HCT116 (cell line): Measurements from ENCODE around the gene GRIFIN. TPM values are rescaled to one million over a fixed set of nuclear protein-coding genes. Genes with fewer than 3 reads are reported as not detected.

Experiments used
- ATAC-seq: fragments of 200-7000 bp; cut with Tn5 transposase; 2 replicates; pipeline ENCODE4 v1.9.1; 2020; ENCODE audit warnings: mild to moderate bottlenecking, moderate library complexity
- BruUV-seq: library from RNA; stranded (reverse); fragments of 400-500 nt; replicated peaks from 2 replicates; lab custom pipeline; 2021; lab: Mats Ljungman, UMichigan
- CTCF ChIA-PET: fragments of 300-600 bp; sonication (Branson Sonifier 250); formaldehyde crosslinking; loops from one replicate; lab custom pipeline; 2021; ENCODE audit warnings: antibody characterized with exemption; lab: Charles Lee
- POLR2A ChIA-PET: fragments of 300-600, 350-600 bp; sonication (Branson Sonifier 250); formaldehyde crosslinking; loops from one replicate; lab custom pipeline; 2021; ENCODE audit warnings: antibody characterized with exemption; lab: Charles Lee
- RAD21 ChIA-PET, 2 experiments: fragments of 300-600 bp; sonication (Branson Sonifier 250); formaldehyde crosslinking; loops; one replicate each; lab custom pipeline; 2023; ENCODE audit warnings: low total read pairs in 2 of 2; ENCODE audit not compliant: uncharacterized antibody in 2 of 2, unreplicated experiment in 2 of 2, low non-redundant PET in 1 of 2; lab: Charles Lee
- DNase-seq: peaks from one replicate; pipeline ENCODE4 v3.0.0-alpha.2; 2010; ENCODE audit warnings: low read depth, low spot score
- H2AFZ ChIP-seq: fragments of 200-600 bp; shearing (Covaris generic), sonication (generic); 2 replicates; pipeline ENCODE4 v1.6.1; 2017; ENCODE audit warnings: low read depth, mixed run types, mixed read lengths, antibody characterized with exemption, low read length; ENCODE audit not compliant: poor library complexity, severe bottlenecking
- H3K27ac ChIP-seq: 2 replicates; pipeline ENCODE4 v1.5.1; 2012; ENCODE audit warnings: low read depth, low read length
- H3K27me3 ChIP-seq: fragments of 200-600 bp; sonication (generic); 2 replicates; pipeline ENCODE4 v1.6.1; 2016; ENCODE audit warnings: mixed run types, low read length, mixed read lengths; ENCODE audit not compliant: insufficient read depth
- H3K36me3 ChIP-seq, 2 experiments: fragments of 200-500 bp in 1 of 2; fragments of 200-600 bp in 1 of 2; sonication (Bioruptor generic) in 1 of 2; sonication (generic) in 1 of 2; 2 replicates each; pipeline versions ENCODE4 v1.5.1 to v1.6.1; 2014 to 2016; ENCODE audit warnings: low read length in 2 of 2, inconsistent platforms in 1 of 2, mixed read lengths in 1 of 2, mixed run types in 1 of 2; ENCODE audit not compliant: insufficient read depth in 2 of 2, control insufficient read depth in 1 of 2
- H3K4me1 ChIP-seq, 2 experiments: fragments of 200-600 bp in 1 of 2; sonication (generic) in 1 of 2; 2 replicates each; pipeline versions ENCODE4 v1.5.1 to v1.6.1; 2012 to 2017; ENCODE audit warnings: low read length in 2 of 2, inconsistent platforms in 1 of 2, mild to moderate bottlenecking in 1 of 2, mixed read lengths in 1 of 2, mixed run types in 1 of 2, moderate library complexity in 1 of 2; ENCODE audit not compliant: insufficient read depth in 2 of 2, control insufficient read depth in 1 of 2
- H3K4me2 ChIP-seq: fragments of 200-600 bp; sonication (generic); 2 replicates; pipeline ENCODE4 v1.6.1; 2017; ENCODE audit warnings: mixed run types, low read length, mixed read lengths
- H3K4me3 ChIP-seq, 2 experiments: fragments of 200-600 bp in 1 of 2; sonication (generic) in 1 of 2; replicated peaks in 1 of 2; 2 replicates each; pipeline ENCODE4 v1.5.1; 2011 to 2016; ENCODE audit warnings: low read length in 2 of 2, control low read depth in 1 of 2, low read depth in 1 of 2, mild to moderate bottlenecking in 1 of 2, mixed read lengths in 1 of 2, mixed run types in 1 of 2
- H3K79me2 ChIP-seq: fragments of 200-600 bp; sonication (generic); 2 replicates; pipeline ENCODE4 v1.6.1; 2017; ENCODE audit warnings: mild to moderate bottlenecking, mixed run types, low read length, moderate library complexity, mixed read lengths; ENCODE audit not compliant: insufficient read depth
- H3K9ac ChIP-seq: fragments of 200-600 bp; sonication (generic); 2 replicates; pipeline ENCODE4 v1.6.1; 2016; ENCODE audit warnings: low read length, mixed read lengths
- H3K9me2 ChIP-seq: fragments of 200-600 bp; sonication (generic), shearing (Covaris generic); 2 replicates; pipeline ENCODE4 v1.6.1; 2017; ENCODE audit warnings: mixed run types, mild to moderate bottlenecking, moderate library complexity; ENCODE audit not compliant: insufficient read depth
- H3K9me3 ChIP-seq, 2 experiments: fragments of 200-500 bp in 1 of 2; fragments of 200-600 bp in 1 of 2; sonication (Bioruptor generic) in 1 of 2; sonication (generic) in 1 of 2; 2 replicates each; pipeline ENCODE4 v1.6.1; 2014 to 2017; ENCODE audit warnings: low read length in 2 of 2, mixed read lengths in 2 of 2, inconsistent platforms in 1 of 2, low read depth in 1 of 2, mild to moderate bottlenecking in 1 of 2, mixed run types in 1 of 2, moderate library complexity in 1 of 2; ENCODE audit not compliant: control insufficient read depth in 1 of 2, insufficient read depth in 1 of 2
- H4K20me1 ChIP-seq: fragments of 200-600 bp; sonication (generic), shearing (Covaris generic); 2 replicates; pipeline ENCODE4 v1.6.1; 2017; ENCODE audit warnings: mixed run types, mild to moderate bottlenecking, moderate library complexity; ENCODE audit not compliant: insufficient read depth
- CEBPB ChIP-seq: IDR thresholded peaks from 2 replicates; pipeline ENCODE4 v1.6.1; 2012; ENCODE audit warnings: low read depth
- EZH2 ChIP-seq: fragments of 200-600 bp; sonication (generic); IDR thresholded peaks from 2 replicates; pipeline ENCODE4 v1.6.1; 2017; ENCODE audit warnings: antibody characterized with exemption, mixed run types
- EZH2phosphoT487 ChIP-seq: fragments of 200-600 bp; IDR thresholded peaks from 2 replicates; pipeline ENCODE4 v1.6.1; 2018; ENCODE audit warnings: antibody characterized with exemption, borderline replicate concordance
- POLR2AphosphoS5 ChIP-seq: IDR thresholded peaks from 2 replicates; pipeline ENCODE4 v1.6.1; 2011; ENCODE audit warnings: mild to moderate bottlenecking, low read depth, low read length, moderate library complexity
- TCF7L2 ChIP-seq: IDR thresholded peaks from 2 replicates; pipeline ENCODE4 v1.7.0; 2011; ENCODE audit warnings: borderline replicate concordance, inconsistent platforms; ENCODE audit not compliant: insufficient read depth, insufficient read length; ENCODE audit errors: extremely low read depth
- YY1 ChIP-seq: IDR thresholded peaks from 2 replicates; pipeline ENCODE4 v1.6.1; 2011; ENCODE audit warnings: low read length, low read depth, moderate library complexity, mild to moderate bottlenecking; ENCODE audit not compliant: insufficient replicate concordance; ENCODE audit errors: extremely low read depth
- ZBTB33 ChIP-seq: IDR thresholded peaks from 2 replicates; pipeline ENCODE4 v1.6.1; 2011; ENCODE audit warnings: mild to moderate bottlenecking, low read length, moderate library complexity; ENCODE audit not compliant: insufficient replicate concordance; ENCODE audit errors: extremely low read depth
- ZNF274 ChIP-seq: fragments of 200-500 bp; sonication (Bioruptor generic); IDR thresholded peaks from 2 replicates; pipeline ENCODE4 v1.6.1; 2014; ENCODE audit warnings: mild to moderate bottlenecking, low read depth, low read length, inconsistent platforms
- intact Hi-C: fragments of 100-400 bp; cut with micrococcal nuclease; formaldehyde crosslinking; loops from 2 replicates; pipeline ENCODE4 v1.10.0; 2022
- total RNA-seq: library from RNA; stranded (reverse); gene quantifications from one replicate; pipeline ENCODE4 v1.2.1, GENCODE V29; 2021; ENCODE audit not compliant: unreplicated experiment

GRIFIN gene
- total RNA-seq, 1 experiment from 2014 or later: not detected

GRCh38 chr7:2523941-2524807 lies 48.0 kb upstream of the GRIFIN start:
- intact Hi-C loops: loop anchor here (5.0 kb wide), 1 partner anchor 33 kb away; the partner anchor contains the start of genes BRAT1 and IQCE
- Histone ChIP-seq H3K27ac (peak overlapping the region; percentile 98), H3K9me3 (no peaks in the 10 kb centered on the region), H3K4me1 (peaks cover 64 to 80% of the 10 kb centered on the region in 2 experiments), H4K20me1 (no peaks in the 10 kb centered on the region), H3K27me3 (no peaks in the 10 kb centered on the region)
- ATAC-seq (peak; percentile 57), DNase-seq (peak; percentile 84)
- BruUV-seq: no TSS peak
- POLR2A ChIA-PET: no interaction called here
- CTCF ChIA-PET: interaction anchor here (1.3 kb wide), 1 partner anchor 55 kb away, joined by 3 read pairs; no protein-coding TSS in a partner anchor
- TF ChIP-seq ZNF274 (no peak), EZH2phosphoT487 (no peak), YY1 (peak; percentile 44), POLR2AphosphoS5 (peak; percentile 59; the same call in 1 of the 2 replicates), CEBPB (no peak), ZBTB33 (peak; percentile 47), EZH2 (no peak), TCF7L2 (no peak)
- TF ChIP-seq, all 23 proteins: peak for 3
- no peaks in the 10 kb centered on the region for H3K36me3 ChIP-seq
- H3K4me2 ChIP-seq: peak overlapping the region; percentile 85
- no peaks in the 10 kb centered on the region for H3K9me2 ChIP-seq
- RAD21 ChIA-PET: no interaction called here
- H3K4me3 ChIP-seq: peak overlapping the region; percentile 28 to 42
- H3K9ac ChIP-seq: peak overlapping the region; percentile 68
- no peak overlapping the region for H2AFZ ChIP-seq
- H3K79me2 ChIP-seq: peaks cover 13% of the 10 kb centered on the region; the same call in 1 of the 2 replicates
